NB4 (cell line): Measurements from ENCODE around the gene RAB20.

ENCODE experiments used
- DNase-seq: peaks from one replicate; pipeline ENCODE4 v3.0.0; 2010; ENCODE audit warnings: low read depth
- H3K4me3 ChIP-seq: one replicate; pipeline ENCODE4 v1.5.1; 2011; ENCODE audit warnings: mild to moderate bottlenecking, low read depth, low read length, moderate library complexity
- MAX ChIP-seq: IDR thresholded peaks from 2 replicates; pipeline ENCODE4 v1.6.1; 2011; ENCODE audit warnings: low read depth, low read length
- MYC ChIP-seq: IDR thresholded peaks from 2 replicates; pipeline ENCODE4 v1.6.1; 2011; ENCODE audit warnings: low read depth, low read length
- POLR2A ChIP-seq: IDR thresholded peaks from 2 replicates; pipeline ENCODE4 v1.6.1; 2011; ENCODE audit warnings: mild to moderate bottlenecking; ENCODE audit not compliant: insufficient read length; ENCODE audit errors: extremely low read depth
- TF ChIP-seq, protein P1 (sequence below): IDR thresholded peaks from one replicate; pipeline ENCODE4 v1.5.1; 2012; ENCODE audit warnings: low read depth, low read length

Gene RAB20

GRCh38 chr13:110485604-110486003 is 75.9 kb downstream of the RAB20 start:
- DNase-seq: no peak
- TF ChIP-seq MYC (no peak), POLR2A (no peak), MAX (no peak)
- TF ChIP-seq, protein P1, sequence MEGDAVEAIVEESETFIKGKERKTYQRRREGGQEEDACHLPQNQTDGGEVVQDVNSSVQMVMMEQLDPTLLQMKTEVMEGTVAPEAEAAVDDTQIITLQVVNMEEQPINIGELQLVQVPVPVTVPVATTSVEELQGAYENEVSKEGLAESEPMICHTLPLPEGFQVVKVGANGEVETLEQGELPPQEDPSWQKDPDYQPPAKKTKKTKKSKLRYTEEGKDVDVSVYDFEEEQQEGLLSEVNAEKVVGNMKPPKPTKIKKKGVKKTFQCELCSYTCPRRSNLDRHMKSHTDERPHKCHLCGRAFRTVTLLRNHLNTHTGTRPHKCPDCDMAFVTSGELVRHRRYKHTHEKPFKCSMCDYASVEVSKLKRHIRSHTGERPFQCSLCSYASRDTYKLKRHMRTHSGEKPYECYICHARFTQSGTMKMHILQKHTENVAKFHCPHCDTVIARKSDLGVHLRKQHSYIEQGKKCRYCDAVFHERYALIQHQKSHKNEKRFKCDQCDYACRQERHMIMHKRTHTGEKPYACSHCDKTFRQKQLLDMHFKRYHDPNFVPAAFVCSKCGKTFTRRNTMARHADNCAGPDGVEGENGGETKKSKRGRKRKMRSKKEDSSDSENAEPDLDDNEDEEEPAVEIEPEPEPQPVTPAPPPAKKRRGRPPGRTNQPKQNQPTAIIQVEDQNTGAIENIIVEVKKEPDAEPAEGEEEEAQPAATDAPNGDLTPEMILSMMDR: no peak
- H3K4me3 ChIP-seq: no peak overlapping the region

DNA sequence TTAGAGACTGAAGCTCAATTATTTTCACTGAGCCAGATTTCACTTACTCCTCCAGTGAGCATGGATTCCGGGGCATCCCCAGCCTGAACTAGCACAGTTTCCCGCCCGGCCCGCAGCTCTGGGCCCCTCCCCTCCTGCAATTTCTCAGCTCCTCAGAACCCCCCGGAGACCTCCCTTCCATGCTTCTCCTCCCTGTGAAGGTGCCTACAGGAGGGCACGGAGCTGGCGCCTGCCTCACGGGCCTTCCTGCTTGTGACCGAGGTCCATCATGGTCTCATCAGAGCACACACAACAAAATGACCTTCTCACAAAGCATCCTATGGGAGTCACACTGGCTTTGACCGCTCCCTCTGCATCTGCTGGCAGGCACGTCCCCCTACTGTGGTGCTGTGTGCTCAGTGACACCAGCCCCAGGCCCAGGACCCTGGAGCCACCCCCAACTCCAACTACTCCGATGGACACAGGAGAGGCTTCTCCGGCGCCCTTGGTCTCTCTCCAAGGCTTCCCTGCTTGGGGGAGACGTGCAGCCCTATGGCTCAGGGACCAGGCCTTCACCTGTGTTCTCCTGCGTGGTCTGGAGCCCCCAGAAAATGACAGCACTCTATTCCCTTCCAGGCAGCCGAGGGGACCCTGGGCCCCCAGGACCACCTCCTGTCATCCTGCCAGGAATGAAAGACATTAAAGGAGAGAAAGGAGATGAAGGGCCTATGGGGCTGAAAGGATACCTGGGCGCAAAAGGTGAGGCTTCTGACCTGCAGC is 77.1 kb downstream of the RAB20 start:
- H3K4me3 ChIP-seq: no peak overlapping the region
- TF ChIP-seq POLR2A: no peak
- DNase-seq: no peak

- TF ChIP-seq, protein P1: no peak
- no peak for TF ChIP-seq MYC
- TF ChIP-seq POLR2A: no peak
- no peak for TF ChIP-seq MAX
- no peak for DNase-seq
- H3K4me3 ChIP-seq: no peak overlapping the region
These were observed 78.0 kb downstream of the RAB20 start for GRCh38 chr13:110483386-110483968.

- DNase-seq: no peak
- no peak overlapping the region for H3K4me3 ChIP-seq
- TF ChIP-seq MAX (no peak), MYC (no peak), POLR2A (no peak)
- TF ChIP-seq, protein P1: no peak
These were observed 81.4 kb downstream of the RAB20 start for GRCh38 chr13:110480161-110480560.

- H3K4me3 ChIP-seq: no peak overlapping the region
- no peak for TF ChIP-seq MAX
- TF ChIP-seq MYC: no peak
- TF ChIP-seq, protein P1: no peak
- no peak for TF ChIP-seq POLR2A
- no peak for DNase-seq
These were observed 81.9 kb downstream of the RAB20 start for GRCh38 chr13:110479648-110480047.

DNA sequence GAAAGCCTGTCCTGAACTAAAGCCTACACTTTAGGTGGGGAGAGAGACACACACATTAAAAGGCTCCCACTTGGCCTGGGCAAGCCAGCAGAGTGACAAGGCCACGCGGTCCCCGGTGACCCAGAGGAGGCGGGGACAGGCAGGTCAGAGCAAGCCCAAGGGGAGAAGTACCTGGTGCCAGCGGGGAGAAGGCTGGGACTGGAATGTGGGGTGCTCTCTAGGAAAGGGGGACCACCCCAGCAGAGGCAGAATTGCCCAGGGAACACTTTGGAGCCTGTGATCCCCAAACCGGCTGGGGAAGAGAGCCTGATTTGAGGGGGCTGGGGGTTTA is 82.3 kb downstream of the RAB20 start:
- H3K4me3 ChIP-seq: no peak overlapping the region
- no peak for DNase-seq
- TF ChIP-seq MYC (no peak), POLR2A (no peak), MAX (no peak)
- TF ChIP-seq, protein P1: no peak
